NCI-H82 treated with DMSO at 0.1 percent for 48 hours (cell line): ENCODE measurements around the gene PRSS48.
"Not testable (repeated sequence)": the region's sequence is repeated elsewhere in the genome, so short reads cannot be mapped to it uniquely, and the experiment has no call there.

Source experiments
- DNase-seq: peaks from one replicate; lab custom pipeline; 2025; ENCODE audit not compliant: unreplicated experiment; lab: John Stamatoyannopoulos, UW

Gene PRSS48

DNA sequence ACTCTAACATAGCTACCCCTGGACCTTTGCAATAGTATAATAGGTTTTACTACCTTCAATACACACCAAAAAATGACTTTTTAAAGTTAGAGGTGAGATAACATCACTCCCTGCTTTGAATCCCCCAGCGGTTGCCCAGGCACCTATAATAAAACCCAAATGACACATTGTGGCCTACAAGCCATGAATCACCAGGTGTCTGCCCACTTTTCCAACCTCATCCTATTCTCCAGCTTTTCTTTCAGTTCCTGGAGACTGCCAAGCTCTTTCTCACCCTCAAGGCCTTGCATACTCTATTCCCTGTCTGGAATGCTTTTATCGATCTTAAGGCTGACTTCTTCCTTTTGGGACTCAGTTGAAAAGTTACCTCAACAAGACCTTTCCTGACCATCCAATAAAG lies 16.4 kb upstream of the PRSS48 start:
- no peak for DNase-seq

DNA sequence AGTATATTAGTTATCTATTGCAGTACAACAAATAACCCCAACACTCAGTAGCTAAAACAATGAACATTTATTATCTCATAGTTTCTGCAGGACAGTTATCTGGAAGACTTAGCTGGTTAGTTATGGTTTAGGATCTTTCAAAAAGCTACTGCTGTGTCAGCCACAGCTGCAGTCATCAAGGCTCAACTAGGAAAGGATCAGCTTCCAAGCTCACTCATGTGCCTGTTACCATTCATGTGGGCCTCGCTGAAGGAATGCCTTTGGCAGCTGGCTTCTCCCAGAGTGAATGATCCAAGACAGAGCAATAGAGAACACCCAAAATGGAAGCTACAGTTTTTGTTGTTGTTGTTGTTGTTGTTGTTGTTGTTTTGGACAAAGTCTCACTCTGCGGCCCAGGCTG lies 13.5 kb upstream of the PRSS48 start:
- DNase-seq: no peak

DNA sequence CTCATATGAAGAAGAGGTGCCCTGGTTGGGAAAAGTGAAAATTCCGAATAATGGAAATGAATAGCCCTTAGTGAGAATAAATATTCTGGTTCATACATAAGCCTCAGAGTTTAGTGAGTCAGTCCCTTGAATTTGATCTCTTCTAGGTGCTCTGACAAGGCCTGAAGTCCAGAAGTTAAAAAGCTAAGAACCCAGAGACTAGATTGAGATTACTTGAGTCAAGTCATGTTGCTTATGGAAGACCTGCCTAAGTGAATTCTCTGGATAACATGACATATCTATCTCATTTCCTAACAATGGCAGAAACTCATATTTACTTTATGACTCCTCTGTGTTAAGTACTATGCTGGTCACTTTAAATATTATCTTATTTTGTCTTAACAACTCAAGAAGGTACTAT lies 10.5 kb upstream of the PRSS48 start:
- no peak for DNase-seq

DNA sequence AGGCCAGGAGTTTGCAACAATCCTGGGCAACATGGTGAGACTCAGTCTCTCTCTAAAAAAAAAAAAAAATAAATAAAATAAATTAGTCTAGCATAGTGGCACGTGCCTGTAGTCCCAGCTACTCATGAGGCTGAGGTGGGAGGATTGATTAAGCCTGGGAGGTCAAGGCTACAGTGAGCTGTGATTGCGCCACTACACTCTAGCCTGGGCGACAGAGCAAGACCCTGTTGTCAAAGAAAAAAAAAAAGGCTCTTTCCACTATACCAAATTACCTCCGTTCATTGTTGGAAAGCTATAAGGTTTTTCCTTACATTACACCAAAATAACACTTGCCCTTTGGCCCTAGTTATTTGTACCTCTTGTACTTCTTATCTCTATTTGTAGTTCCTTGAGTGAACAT lies 9.9 kb upstream of the PRSS48 start:
- DNase-seq: no peak

GRCh38 chr4:151267822-151268535 lies 9.0 kb upstream of the PRSS48 start:
- no peak for DNase-seq

DNA sequence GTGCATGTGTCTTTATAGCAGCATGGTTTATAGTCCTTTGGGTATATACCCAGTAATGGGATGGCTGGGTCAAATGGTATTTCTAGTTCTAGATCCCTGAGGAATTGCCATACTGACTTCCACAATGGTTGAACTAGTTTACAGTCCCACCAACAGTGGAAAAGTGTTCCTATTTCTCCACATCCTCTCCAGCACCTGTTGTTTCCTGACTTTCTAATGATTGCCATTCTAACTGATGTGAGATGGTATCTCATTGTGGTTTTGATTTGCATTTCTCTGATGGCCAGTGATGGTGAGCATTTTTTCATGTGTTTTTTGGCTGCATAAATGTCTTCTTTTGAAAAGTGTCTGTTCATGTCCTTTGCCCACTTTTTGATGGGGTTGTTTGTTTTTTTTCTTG lies 8.1 kb upstream of the PRSS48 start:
- not testable (repeated sequence) for DNase-seq

GRCh38 chr4:151284534-151285245 lies 7.7 kb downstream of the PRSS48 start:
- DNase-seq: no peak

DNA sequence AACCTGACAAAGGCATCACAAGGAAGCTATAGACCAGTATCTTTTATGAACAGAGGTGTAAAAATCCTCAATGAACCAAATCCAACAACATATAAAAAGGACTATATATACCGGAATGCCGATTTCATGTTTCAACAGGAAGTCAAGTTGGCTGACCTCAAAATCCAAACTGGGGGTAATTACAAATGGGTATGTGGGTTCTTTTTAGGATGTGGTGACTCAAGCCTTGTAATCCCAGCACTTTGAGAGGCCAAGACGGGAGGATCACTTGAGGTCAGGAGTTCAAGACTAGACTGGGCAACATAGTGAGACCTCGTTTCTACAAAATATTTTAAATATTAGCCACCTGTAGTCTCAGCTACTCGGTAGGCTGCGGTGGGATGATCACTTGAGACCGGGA lies 10.4 kb downstream of the PRSS48 start:
- no peak for DNase-seq

DNA sequence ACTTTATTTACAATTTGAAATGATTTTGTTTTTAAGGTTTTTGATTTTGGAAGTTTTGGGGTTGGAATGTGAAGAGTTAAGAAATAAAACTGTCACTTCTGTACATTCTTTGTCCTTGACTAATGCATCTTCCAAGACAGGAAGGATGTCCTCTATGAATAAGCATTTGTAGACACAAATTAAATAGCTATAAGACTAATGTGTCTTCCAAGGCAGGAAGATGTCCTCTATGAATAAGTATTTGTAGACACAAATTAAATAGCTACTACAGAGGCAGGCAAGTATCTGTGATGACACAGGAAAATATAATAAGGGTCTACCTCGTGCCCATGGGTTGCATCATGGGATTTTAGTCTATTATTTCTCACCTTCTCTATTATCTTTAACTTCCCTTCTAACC lies 14.5 kb downstream of the PRSS48 start:
- no peak for DNase-seq

DNA sequence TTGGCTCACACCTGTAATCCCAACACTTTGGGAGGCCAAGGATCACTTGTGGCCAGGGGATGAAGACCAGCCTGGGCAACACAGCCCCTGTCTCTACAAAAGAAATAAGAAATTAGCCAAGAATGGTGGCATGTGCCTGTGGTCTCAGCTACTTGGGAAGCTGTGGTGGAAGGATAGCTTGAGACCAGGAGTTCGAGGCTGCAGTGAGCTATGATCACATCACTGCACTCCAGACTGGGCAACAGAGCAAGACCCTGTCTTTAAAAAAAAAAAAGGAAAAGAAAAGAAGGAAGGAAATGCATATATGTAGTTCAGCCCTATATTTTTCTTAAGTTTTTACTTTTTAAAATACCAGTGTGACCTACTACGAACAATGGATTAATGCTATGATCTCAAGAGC lies 15.1 kb downstream of the PRSS48 start:
- DNase-seq: no peak

DNA sequence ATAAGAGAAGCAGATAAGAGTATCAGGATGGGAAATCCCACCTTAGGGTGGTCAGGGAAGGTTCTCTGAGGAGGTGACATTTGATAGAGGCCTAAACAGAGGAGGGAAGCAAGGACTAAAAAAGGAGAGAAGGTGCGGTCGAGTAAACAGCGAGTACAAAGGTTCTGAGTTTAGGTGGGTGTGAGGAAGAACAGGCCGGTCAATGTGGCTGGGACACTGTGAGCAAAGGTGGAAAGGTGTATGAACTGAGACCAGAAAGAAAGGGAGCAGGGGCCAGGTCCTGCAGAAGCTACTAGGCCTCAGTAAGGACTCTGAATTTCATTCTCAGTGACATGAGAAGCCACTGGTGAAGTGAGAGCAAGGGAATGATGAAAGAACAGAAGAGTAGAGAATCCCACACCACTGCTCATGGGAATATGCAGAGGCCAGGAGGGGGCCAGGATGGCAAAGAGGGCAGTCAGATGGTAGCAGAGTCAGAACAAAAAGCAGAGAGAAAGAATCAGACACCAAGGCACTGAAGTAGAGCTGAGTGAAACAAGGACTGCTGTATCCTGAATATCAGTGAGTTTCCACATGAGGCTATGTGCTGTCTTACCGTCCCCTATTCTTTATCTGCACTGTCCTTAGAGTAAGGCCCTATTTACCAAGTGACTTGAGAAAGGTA lies 18.0 kb downstream of the PRSS48 start:
- DNase-seq: no peak

GRCh38 chr4:151296227-151296626 lies 19.3 kb downstream of the PRSS48 start:
- no peak for DNase-seq

GRCh38 chr4:151297170-151297569 lies 20.2 kb downstream of the PRSS48 start:
- DNase-seq: no peak

DNA sequence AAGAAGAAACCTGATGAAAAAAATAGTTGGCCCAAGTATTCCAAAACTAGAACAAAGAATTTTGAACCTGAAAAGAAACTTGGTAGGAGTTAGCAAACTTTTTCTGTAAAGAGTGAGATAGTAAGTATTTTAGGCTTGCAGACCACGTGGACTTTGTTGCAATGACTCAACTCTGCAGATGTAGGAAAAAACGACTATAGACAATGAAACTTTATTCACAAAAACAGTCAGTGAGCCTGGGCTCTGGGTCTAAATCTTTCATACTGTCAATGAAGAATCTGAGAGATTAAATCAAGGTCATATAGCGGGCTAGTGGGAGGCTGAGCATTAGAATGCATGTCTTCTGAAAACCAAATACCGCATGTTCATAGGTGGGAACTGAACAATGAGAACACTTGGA lies 25.5 kb downstream of the PRSS48 start:
- DNase-seq: no peak

DNA sequence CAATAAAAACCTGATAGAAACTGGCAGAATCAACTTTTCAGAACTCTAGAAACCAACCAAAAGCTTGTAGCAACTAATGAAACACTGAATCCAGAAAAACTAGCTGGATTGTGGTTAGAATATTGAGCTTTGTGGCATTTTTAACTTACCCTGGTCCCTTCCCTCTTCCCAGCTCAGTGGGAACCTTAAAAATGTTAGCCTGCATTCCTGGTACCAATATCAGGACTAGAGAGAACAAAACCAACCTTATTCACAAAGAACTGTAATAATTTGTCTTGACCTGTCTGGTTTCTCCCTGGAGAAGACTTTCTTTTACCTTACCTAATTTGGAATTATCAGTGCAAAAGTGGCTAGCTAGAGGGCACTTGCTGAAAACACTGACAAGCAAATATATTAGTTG lies 27.3 kb downstream of the PRSS48 start:
- DNase-seq: no peak

DNA sequence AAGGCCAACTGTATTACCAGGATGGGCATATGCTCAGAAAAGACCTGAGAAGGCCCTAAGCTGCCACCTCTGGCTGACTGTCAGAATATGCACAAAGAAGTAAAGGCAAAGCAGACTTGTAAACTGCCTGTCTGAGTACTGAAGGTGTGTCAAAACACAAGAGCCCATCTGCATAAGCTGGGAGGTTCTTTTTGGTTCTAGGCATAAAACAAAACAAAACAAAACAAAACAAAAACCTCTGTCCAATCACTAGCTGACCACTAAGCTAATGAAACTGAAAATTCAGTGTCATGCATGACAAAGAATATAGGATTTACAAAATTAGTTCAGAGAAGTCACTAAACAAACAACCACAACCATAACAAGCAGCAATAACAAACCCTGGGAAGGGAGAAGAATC lies 27.8 kb downstream of the PRSS48 start:
- no peak for DNase-seq

- no peak for DNase-seq
Measured at GRCh38 chr4:151310124-151310728, 33.3 kb downstream of the PRSS48 start.

GRCh38 chr4:151313306-151314009 lies 36.5 kb downstream of the PRSS48 start:
- DNase-seq: no peak

DNA sequence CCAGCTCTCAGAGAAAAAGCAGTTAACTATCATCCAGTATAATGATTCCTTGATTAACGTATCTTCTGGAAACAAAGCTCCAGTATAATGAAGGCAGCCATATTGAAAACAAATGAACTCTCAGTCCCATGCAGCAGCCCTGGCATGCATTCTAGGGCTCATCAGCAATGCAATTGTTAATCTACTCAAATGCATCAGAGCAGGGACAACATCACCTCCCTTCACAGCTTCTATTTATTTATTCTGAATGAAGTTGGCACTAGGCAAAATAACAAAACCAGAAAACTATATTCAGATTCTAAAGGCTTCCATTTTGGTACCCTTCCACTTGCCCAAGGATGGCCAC lies 37.0 kb downstream of the PRSS48 start:
- DNase-seq: no peak

GRCh38 chr4:151314479-151314878 lies 37.5 kb downstream of the PRSS48 start:
- no peak for DNase-seq

DNA sequence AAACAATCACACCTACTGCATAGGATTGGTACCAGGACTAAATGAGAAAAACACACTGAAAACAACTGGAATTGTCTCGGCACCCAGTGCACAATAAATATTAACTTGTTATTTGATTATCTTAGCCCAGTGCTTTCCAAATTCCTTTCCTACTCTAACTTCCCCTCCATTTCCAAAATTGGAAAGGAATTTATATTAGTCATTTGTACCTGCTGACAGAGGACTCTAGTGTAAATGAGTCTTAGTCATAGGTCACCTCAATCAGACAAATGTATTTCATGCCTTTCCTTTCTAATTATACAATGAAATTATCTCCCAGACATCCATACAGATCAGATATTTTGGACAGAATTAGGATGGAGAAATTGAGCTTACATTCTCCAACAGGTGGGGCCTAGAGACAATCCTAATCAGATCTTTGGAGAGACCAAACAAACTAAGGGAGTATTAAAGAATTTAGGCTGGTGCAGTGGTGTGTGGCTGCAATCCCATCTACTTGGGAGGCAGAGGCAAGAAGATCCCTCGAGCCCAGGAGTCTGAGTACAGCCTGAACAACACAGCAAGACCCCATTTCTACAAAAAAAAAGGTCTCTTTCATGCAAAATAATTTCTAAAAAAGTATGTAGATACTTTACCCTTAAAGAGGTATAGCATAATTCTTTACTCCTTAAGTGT lies 38.4 kb downstream of the PRSS48 start:
- DNase-seq: no peak
